ENCODE measurements around the gene LZTR1.
"Not testable (repeated sequence)": the region's sequence is repeated elsewhere in the genome, so short reads cannot be mapped to it uniquely, and the experiment has no call there.

Gene LZTR1

DNA sequence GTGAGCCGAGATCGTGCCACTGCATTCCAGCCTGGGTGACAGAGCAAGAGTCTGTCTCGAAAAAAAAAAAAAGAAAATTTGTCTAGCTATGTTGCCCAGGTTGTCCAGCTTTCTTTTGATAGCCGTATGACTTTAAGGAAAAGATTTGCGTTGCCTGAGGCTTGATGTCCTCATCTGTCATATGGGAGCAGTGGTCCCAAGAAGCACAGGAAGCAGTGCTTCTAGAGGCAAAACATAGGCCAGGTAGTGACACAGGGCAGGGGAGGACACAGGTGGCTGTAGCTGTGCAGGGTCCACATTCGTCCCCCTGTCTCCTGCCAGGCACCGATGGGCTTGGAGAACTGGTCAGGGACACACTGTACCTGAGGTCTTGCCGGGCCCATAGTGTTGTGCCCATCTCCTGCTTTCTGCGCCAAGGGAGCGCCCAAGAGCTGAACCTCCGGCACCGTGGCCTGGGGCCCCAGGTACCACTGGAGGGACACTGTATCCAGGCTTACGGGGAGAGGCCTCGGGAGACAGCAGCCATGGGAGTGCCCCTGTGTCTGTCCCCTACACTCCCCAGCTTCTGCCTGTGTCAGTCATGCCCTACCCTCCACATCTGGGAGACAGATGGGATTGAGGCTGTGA lies 65.1 kb downstream of the LZTR1 start:
- Histone ChIP-seq H3K4me2 (ENCODE audit: low read depth, low read length, poor library complexity, severe bottlenecking) (no peak overlapping the region), H3K4me1 (ENCODE audit: insufficient read depth, low read length, poor library complexity, severe bottlenecking) (peaks cover 12% of the 10 kb centered on the region)
- no peak for TF ChIP-seq EZH2phosphoT487 (IDR thresholded peaks at IDR 0.05; ENCODE audit: borderline replicate concordance)

DNA sequence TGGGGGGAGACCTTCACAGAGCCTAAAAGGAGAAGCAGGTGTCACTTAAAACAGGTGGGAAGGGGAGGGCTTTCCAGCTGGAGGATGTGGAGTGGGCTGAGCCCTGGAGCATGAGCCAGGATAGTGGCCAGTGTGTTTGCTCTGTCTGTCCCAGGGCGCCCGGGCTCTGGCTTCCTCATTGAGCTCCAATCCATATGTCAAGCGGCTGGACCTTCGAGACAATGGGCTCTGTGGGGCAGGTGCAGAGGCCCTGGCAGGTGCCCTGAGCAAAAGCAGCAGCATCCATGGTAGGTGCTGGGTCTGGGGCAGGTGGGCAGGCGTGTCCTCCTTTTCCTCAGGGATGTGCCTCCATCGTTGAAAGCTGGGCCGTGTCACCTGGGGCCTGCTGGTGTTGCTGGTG lies 65.6 kb downstream of the LZTR1 start:
- H2AFZ ChIP-seq (ENCODE audit: low read length): no peak overlapping the region
- no peaks in the 10 kb centered on the region for H3K27me3 ChIP-seq (ENCODE audit: insufficient read depth, low read length, poor library complexity, severe bottlenecking)

More for the DNA sequence above, 65.1 kb downstream of the LZTR1 start:
- H3K9me2 ChIP-seq (replicated peaks; ENCODE audit: low read depth, low read length): no peaks in the 10 kb centered on the region
- no peaks in the 10 kb centered on the region for H3K27me3 ChIP-seq (ENCODE audit: insufficient read depth, low read length, poor library complexity, severe bottlenecking)
- H3K4me3 ChIP-seq (ENCODE audit: low read length, poor library complexity, severe bottlenecking): no peak overlapping the region
- H3F3A ChIP-seq (ENCODE audit: low read depth): no peaks in the 10 kb centered on the region
- H3K9ac ChIP-seq (ENCODE audit: low read depth, low read length, poor library complexity, severe bottlenecking): no peak overlapping the region
- no peaks in the 10 kb centered on the region for H4K20me1 ChIP-seq (ENCODE audit: insufficient read depth, low read length, poor library complexity, severe bottlenecking)
- no peaks in the 10 kb centered on the region for H3K36me3 ChIP-seq (ENCODE audit: insufficient read depth, low read length)
- no peak overlapping the region for H2AFZ ChIP-seq (ENCODE audit: low read length)
- no peaks in the 10 kb centered on the region for H3K79me2 ChIP-seq (ENCODE audit: insufficient read depth, low read length)
- no peaks in the 10 kb centered on the region for H3K9me3 ChIP-seq (ENCODE audit: insufficient read depth, low read depth, low read length)

DNA sequence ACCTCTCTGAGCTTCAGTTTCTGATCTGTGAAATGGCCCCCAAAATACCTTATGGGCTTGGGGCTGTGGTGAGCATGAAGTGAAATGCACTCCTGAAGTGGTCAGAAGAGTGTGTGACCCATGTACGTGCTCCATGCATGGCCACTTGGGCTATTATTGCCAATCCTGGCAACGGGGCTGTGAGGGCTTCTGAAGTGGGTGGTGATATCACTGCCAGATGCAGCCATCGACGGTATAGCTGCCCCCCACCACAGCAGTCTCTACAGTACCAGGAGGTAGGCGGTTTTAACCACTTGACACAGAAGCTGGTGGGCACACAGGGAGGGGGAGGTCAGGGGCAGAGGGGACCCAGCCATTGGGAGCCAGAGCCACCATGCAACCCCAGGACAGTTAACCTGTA lies 66.4 kb downstream of the LZTR1 start:
- H2AFZ ChIP-seq (ENCODE audit: low read length); H3K9ac ChIP-seq (ENCODE audit: low read depth, low read length, poor library complexity, severe bottlenecking); H3F3A ChIP-seq (ENCODE audit: low read depth); H3K4me3 ChIP-seq (ENCODE audit: low read length, poor library complexity, severe bottlenecking); H3K9me2 ChIP-seq (replicated peaks; ENCODE audit: low read depth, low read length); H3K36me3 ChIP-seq (ENCODE audit: insufficient read depth, low read length); H3K9me3 ChIP-seq (ENCODE audit: insufficient read depth, low read depth, low read length); H4K20me1 ChIP-seq (ENCODE audit: insufficient read depth, low read length, poor library complexity, severe bottlenecking); H3K27me3 ChIP-seq (ENCODE audit: insufficient read depth, low read length, poor library complexity, severe bottlenecking); H3K4me2 ChIP-seq (ENCODE audit: low read depth, low read length, poor library complexity, severe bottlenecking); H3K79me2 ChIP-seq (ENCODE audit: insufficient read depth, low read length): not testable (repeated sequence)
- peaks cover 12% of the 10 kb centered on the region for H3K4me1 ChIP-seq (ENCODE audit: insufficient read depth, low read length, poor library complexity, severe bottlenecking)

More for the DNA sequence above, 65.6 kb downstream of the LZTR1 start:
- peaks cover 12% of the 10 kb centered on the region for H3K4me1 ChIP-seq (ENCODE audit: insufficient read depth, low read length, poor library complexity, severe bottlenecking)
- TF ChIP-seq CTCF (conservative IDR thresholded peaks at IDR 0.05; ENCODE audit: low read length): no peak
- H3K9me3 ChIP-seq (ENCODE audit: insufficient read depth, low read depth, low read length): no peaks in the 10 kb centered on the region
- H4K20me1 ChIP-seq (ENCODE audit: insufficient read depth, low read length, poor library complexity, severe bottlenecking): no peaks in the 10 kb centered on the region
- H3K9ac ChIP-seq (ENCODE audit: low read depth, low read length, poor library complexity, severe bottlenecking): no peak overlapping the region
- no peaks in the 10 kb centered on the region for H3K36me3 ChIP-seq (ENCODE audit: insufficient read depth, low read length)
- H3F3A ChIP-seq (ENCODE audit: low read depth): no peaks in the 10 kb centered on the region
- no peak overlapping the region for H3K4me3 ChIP-seq (ENCODE audit: low read length, poor library complexity, severe bottlenecking)
- no peaks in the 10 kb centered on the region for H3K79me2 ChIP-seq (ENCODE audit: insufficient read depth, low read length)
- H3K4me2 ChIP-seq (ENCODE audit: low read depth, low read length, poor library complexity, severe bottlenecking): no peak overlapping the region
- H3K9me2 ChIP-seq (replicated peaks; ENCODE audit: low read depth, low read length): no peaks in the 10 kb centered on the region
